WTC11 (cell line): ENCODE measurements around the gene UBE2D2. TPM values are rescaled to one million over a fixed set of nuclear protein-coding genes. Genes with fewer than 3 reads are reported as not detected.

Source experiments
- ATAC-seq: fragments of 200-7000 bp; cut with Tn5 transposase; 2 replicates; pipeline ENCODE4 v1.10.0; 2021; ENCODE audit warnings: mild to moderate bottlenecking, moderate library complexity
- CTCF ChIA-PET: fragments of 300-600 bp; sonication (Branson Sonifier 250); formaldehyde crosslinking; loops from one replicate; lab custom pipeline; 2021; ENCODE audit warnings: antibody characterized with exemption; lab: Charles Lee
- POLR2A ChIA-PET: fragments of 350-600 bp; sonication (Branson Sonifier 250); formaldehyde crosslinking; loops from one replicate; lab custom pipeline; 2021; ENCODE audit warnings: antibody characterized with exemption; lab: Charles Lee
- DNase-seq: peaks from one replicate; pipeline ENCODE4 v3.0.0; 2021; ENCODE audit warnings: low spot score
- H3K27ac Mint-ChIP-seq: 2 replicates; pipeline ENCODE4 v1.8.0; 2021; ENCODE audit warnings: mixed read lengths
- H3K27me3 Mint-ChIP-seq: 2 replicates; pipeline ENCODE4 v1.8.0; 2021; ENCODE audit warnings: low read depth, mild to moderate bottlenecking, moderate library complexity, mixed read lengths
- H3K36me3 Mint-ChIP-seq: 2 replicates; pipeline ENCODE4 v1.8.0; 2021; ENCODE audit warnings: mixed read lengths
- H3K4me1 Mint-ChIP-seq: 2 replicates; pipeline ENCODE4 v1.8.0; 2022; ENCODE audit warnings: mixed read lengths
- H3K4me3 Mint-ChIP-seq: 2 replicates; pipeline ENCODE4 v1.8.0; 2021; ENCODE audit warnings: mild to moderate bottlenecking, moderate library complexity, mixed read lengths
- H3K9me3 Mint-ChIP-seq: 2 replicates; pipeline ENCODE4 v1.8.0; 2021; ENCODE audit warnings: mixed read lengths
- ATF1 ChIP-seq: sonication (generic); formaldehyde crosslinking; IDR thresholded peaks from 2 replicates; pipeline ENCODE4 v1.8.1; 2023; ENCODE audit warnings: mild to moderate bottlenecking, moderate library complexity, missing genetic modification reagents
- CDX4 ChIP-seq: fragments of 250-450 bp; sonication (Bioruptor Pico); IDR thresholded peaks from 2 replicates; pipeline ENCODE4 v1.9.0; 2021; ENCODE audit warnings: moderate library complexity, mild to moderate bottlenecking, inconsistent platforms, borderline replicate concordance
- EMX1 ChIP-seq: fragments of 250-450 bp; sonication (Bioruptor Pico); IDR thresholded peaks from 2 replicates; pipeline ENCODE4 v1.8.0; 2021; ENCODE audit warnings: mild to moderate bottlenecking
- ETV6 ChIP-seq: sonication (generic); formaldehyde crosslinking; IDR thresholded peaks from 2 replicates; pipeline ENCODE4 v1.8.1; 2022; ENCODE audit warnings: mild to moderate bottlenecking, missing genetic modification reagents
- FOXP4 ChIP-seq: sonication (generic); formaldehyde crosslinking; IDR thresholded peaks from 2 replicates; pipeline ENCODE4 v1.8.0; 2022; ENCODE audit warnings: mild to moderate bottlenecking, missing genetic modification reagents
- GRHL2 ChIP-seq: fragments of 250-450 bp; sonication (Bioruptor Pico); IDR thresholded peaks from 2 replicates; pipeline ENCODE4 v1.8.0; 2022; ENCODE audit warnings: mild to moderate bottlenecking, moderate library complexity; ENCODE audit not compliant: insufficient replicate concordance, severe bottlenecking
- IRF1 ChIP-seq: sonication (generic); formaldehyde crosslinking; IDR thresholded peaks from 2 replicates; pipeline ENCODE4 v1.8.0; 2023; ENCODE audit warnings: missing genetic modification reagents
- MXD4 ChIP-seq: fragments of 250-450 bp; sonication (Bioruptor Pico); IDR thresholded peaks from 2 replicates; pipeline ENCODE4 v1.8.0; 2021; ENCODE audit warnings: mild to moderate bottlenecking, moderate library complexity, borderline replicate concordance
- NFE2L1 ChIP-seq: sonication (generic); formaldehyde crosslinking; IDR thresholded peaks from 2 replicates; pipeline ENCODE4 v1.8.1; 2023; ENCODE audit warnings: missing genetic modification reagents
- NR2C2 ChIP-seq: sonication (generic); formaldehyde crosslinking; IDR thresholded peaks from 2 replicates; pipeline ENCODE4 v1.8.0; 2022; ENCODE audit warnings: mild to moderate bottlenecking, missing genetic modification reagents
- PRRX2 ChIP-seq: fragments of 250-450 bp; sonication (Bioruptor Pico); IDR thresholded peaks from 2 replicates; pipeline ENCODE4 v1.8.0; 2021; ENCODE audit warnings: mild to moderate bottlenecking
- SMAD4 ChIP-seq: sonication (generic); formaldehyde crosslinking; IDR thresholded peaks from 2 replicates; pipeline ENCODE4 v1.8.0; 2022; ENCODE audit warnings: mild to moderate bottlenecking, missing genetic modification reagents
- TP53 ChIP-seq: sonication (generic); formaldehyde crosslinking; IDR thresholded peaks from 2 replicates; pipeline ENCODE4 v1.8.1; 2023; ENCODE audit warnings: mild to moderate bottlenecking, missing genetic modification reagents
- USF1 ChIP-seq: sonication (generic); formaldehyde crosslinking; IDR thresholded peaks from 2 replicates; pipeline ENCODE4 v1.8.0; 2022; ENCODE audit warnings: mild to moderate bottlenecking, missing genetic modification reagents
- ZBTB43 ChIP-seq: sonication (generic); formaldehyde crosslinking; IDR thresholded peaks from 2 replicates; pipeline ENCODE4 v1.8.1; 2023; ENCODE audit warnings: mild to moderate bottlenecking, missing genetic modification reagents
- total RNA-seq: library from RNA; stranded (reverse); gene quantifications from 3 replicates; pipeline ENCODE4 v1.2.3, GENCODE V29; 2021
- TF ChIP-seq, protein P1 (sequence below): fragments of 250-450 bp; sonication (Bioruptor Pico); IDR thresholded peaks from 2 replicates; pipeline ENCODE4 v1.9.0; 2021; ENCODE audit warnings: mild to moderate bottlenecking
- TF ChIP-seq, protein P2 (sequence below): sonication (generic); formaldehyde crosslinking; IDR thresholded peaks from 2 replicates; pipeline ENCODE4 v1.8.1; 2022; ENCODE audit warnings: mild to moderate bottlenecking, moderate library complexity, missing genetic modification reagents
- TF ChIP-seq, protein P3 (sequence below): sonication (generic); formaldehyde crosslinking; conservative IDR thresholded peaks from 2 replicates; pipeline ENCODE4 v1.8.1; 2022; ENCODE audit warnings: mild to moderate bottlenecking, missing genetic modification reagents
- TF ChIP-seq, protein P4 (sequence below): fragments of 250-450 bp; sonication (Bioruptor Pico); IDR thresholded peaks from 2 replicates; pipeline ENCODE4 v1.8.0; 2021; ENCODE audit warnings: mild to moderate bottlenecking
- TF ChIP-seq, protein P5 (sequence below): sonication (generic); formaldehyde crosslinking; IDR thresholded peaks from 2 replicates; pipeline ENCODE4 v1.8.1; 2023; ENCODE audit warnings: mild to moderate bottlenecking, missing genetic modification reagents

Gene UBE2D2
- total RNA-seq, 1 experiment from 2014 or later, result 183 TPM

- TF ChIP-seq, protein P1, sequence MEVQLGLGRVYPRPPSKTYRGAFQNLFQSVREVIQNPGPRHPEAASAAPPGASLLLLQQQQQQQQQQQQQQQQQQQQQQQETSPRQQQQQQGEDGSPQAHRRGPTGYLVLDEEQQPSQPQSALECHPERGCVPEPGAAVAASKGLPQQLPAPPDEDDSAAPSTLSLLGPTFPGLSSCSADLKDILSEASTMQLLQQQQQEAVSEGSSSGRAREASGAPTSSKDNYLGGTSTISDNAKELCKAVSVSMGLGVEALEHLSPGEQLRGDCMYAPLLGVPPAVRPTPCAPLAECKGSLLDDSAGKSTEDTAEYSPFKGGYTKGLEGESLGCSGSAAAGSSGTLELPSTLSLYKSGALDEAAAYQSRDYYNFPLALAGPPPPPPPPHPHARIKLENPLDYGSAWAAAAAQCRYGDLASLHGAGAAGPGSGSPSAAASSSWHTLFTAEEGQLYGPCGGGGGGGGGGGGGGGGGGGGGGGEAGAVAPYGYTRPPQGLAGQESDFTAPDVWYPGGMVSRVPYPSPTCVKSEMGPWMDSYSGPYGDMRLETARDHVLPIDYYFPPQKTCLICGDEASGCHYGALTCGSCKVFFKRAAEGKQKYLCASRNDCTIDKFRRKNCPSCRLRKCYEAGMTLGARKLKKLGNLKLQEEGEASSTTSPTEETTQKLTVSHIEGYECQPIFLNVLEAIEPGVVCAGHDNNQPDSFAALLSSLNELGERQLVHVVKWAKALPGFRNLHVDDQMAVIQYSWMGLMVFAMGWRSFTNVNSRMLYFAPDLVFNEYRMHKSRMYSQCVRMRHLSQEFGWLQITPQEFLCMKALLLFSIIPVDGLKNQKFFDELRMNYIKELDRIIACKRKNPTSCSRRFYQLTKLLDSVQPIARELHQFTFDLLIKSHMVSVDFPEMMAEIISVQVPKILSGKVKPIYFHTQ (CRISPR knock-in tag), result no peak
- TF ChIP-seq TP53, result no peak
- no peak for TF ChIP-seq ATF1 (CRISPR knock-in tag)
- TF ChIP-seq NR2C2 (CRISPR knock-in tag), result no peak
- no peak for TF ChIP-seq IRF1 (CRISPR knock-in tag)
- no peak for TF ChIP-seq SMAD4 (CRISPR knock-in tag)
- TF ChIP-seq, protein P2, sequence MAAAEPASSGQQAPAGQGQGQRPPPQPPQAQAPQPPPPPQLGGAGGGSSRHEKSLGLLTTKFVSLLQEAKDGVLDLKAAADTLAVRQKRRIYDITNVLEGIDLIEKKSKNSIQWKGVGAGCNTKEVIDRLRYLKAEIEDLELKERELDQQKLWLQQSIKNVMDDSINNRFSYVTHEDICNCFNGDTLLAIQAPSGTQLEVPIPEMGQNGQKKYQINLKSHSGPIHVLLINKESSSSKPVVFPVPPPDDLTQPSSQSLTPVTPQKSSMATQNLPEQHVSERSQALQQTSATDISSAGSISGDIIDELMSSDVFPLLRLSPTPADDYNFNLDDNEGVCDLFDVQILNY, result peak; percentile 1; the same call in 1 of the 2 replicates
- no peak for TF ChIP-seq USF1 (CRISPR knock-in tag)
- no peak for TF ChIP-seq CDX4 (CRISPR knock-in tag)
- no peak; the same call in 1 of the 2 replicates for TF ChIP-seq FOXP4 (CRISPR knock-in tag)
- TF ChIP-seq ZBTB43 (CRISPR knock-in tag), result 0 out of 2 replicates have a peak, but pooled peaks have one; percentile 25
- TF ChIP-seq, protein P3, sequence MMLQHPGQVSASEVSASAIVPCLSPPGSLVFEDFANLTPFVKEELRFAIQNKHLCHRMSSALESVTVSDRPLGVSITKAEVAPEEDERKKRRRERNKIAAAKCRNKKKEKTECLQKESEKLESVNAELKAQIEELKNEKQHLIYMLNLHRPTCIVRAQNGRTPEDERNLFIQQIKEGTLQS (CRISPR knock-in tag), result no peak
- TF ChIP-seq ETV6 (CRISPR knock-in tag), result 0 out of 2 replicates have a peak, but pooled peaks have one; percentile 33
These were observed 77.1 kb downstream of the UBE2D2 start (continued) for GRCh38 chr5:139638090-139638735.

DNA sequence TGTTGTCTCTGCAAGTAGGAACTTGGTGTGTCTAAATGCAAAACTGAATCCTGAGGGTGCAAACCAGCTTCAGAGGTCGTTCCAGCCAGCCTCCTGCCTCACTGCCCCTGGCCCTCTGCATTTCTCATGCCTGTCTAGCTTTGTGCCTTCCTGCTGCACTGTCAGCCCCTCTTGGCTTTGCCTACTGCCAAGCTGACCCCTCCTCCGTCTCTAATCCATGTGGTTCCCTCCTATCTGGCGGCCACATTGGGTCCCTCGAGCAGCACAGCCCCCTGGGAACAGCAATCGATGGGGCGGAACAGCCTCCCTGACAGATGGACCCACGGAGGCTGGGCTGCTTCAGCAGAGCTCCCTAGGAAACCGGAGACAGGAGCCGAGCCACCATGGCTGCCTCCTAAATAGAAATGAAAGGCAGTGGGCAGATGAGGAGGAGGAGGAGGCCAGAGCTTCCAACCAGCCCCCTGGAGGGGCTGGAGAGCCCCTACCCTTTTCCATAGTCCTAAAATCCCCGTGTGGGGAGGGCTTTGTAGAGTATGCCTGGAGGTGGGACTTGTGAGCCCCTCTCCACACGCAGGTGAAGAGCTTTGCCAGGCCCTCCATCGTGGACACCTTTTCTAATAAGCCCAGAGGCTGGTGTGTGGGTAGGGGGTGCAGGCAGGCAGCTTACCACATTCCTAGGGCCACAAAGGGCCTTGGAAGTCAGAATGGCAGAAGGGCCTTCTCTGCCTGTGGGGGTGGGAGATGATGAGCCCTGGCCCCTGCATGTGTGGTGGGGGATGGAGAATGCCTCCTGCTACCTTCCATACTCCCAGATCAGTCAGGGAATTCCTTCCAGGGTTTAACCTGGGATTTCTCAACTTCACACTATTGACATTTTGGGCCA lies 77.8 kb downstream of the UBE2D2 start:
- Mint-ChIP-seq H3K4me1 (peaks cover 87% of the 10 kb centered on the region), H3K9me3 (no peaks in the 10 kb centered on the region), H3K27me3 (peaks cover 2% of the 10 kb centered on the region; the same call in 1 of the 2 replicates), H3K27ac (peak overlapping the region; percentile 18), H3K36me3 (no peaks in the 10 kb centered on the region), H3K4me3 (peak overlapping the region; percentile 64)
- ChIA-PET POLR2A (interaction anchor here (0.6 to 4.8 kb wide), 5 partner anchors 9 to 109 kb away, joined by 4 to 54 read pairs (median 19); partner anchors contain the start of gene CXXC5), CTCF (interaction anchor here (0.6 to 12.0 kb wide), 11 partner anchors 12 to 404 kb away, joined by 3 to 247 read pairs (median 5); partner anchors contain the start of gene CXXC5)
- ATAC-seq, result no peak
- no peak for DNase-seq
- TF ChIP-seq, protein P4, sequence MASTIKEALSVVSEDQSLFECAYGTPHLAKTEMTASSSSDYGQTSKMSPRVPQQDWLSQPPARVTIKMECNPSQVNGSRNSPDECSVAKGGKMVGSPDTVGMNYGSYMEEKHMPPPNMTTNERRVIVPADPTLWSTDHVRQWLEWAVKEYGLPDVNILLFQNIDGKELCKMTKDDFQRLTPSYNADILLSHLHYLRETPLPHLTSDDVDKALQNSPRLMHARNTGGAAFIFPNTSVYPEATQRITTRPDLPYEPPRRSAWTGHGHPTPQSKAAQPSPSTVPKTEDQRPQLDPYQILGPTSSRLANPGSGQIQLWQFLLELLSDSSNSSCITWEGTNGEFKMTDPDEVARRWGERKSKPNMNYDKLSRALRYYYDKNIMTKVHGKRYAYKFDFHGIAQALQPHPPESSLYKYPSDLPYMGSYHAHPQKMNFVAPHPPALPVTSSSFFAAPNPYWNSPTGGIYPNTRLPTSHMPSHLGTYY, result no peak
- TF ChIP-seq SMAD4 (CRISPR knock-in tag) (no peak), PRRX2 (CRISPR knock-in tag) (no peak), MXD4 (CRISPR knock-in tag) (no peak), NFE2L1 (no peak), EMX1 (no peak), GRHL2 (CRISPR knock-in tag) (no peak)
- TF ChIP-seq, protein P5, sequence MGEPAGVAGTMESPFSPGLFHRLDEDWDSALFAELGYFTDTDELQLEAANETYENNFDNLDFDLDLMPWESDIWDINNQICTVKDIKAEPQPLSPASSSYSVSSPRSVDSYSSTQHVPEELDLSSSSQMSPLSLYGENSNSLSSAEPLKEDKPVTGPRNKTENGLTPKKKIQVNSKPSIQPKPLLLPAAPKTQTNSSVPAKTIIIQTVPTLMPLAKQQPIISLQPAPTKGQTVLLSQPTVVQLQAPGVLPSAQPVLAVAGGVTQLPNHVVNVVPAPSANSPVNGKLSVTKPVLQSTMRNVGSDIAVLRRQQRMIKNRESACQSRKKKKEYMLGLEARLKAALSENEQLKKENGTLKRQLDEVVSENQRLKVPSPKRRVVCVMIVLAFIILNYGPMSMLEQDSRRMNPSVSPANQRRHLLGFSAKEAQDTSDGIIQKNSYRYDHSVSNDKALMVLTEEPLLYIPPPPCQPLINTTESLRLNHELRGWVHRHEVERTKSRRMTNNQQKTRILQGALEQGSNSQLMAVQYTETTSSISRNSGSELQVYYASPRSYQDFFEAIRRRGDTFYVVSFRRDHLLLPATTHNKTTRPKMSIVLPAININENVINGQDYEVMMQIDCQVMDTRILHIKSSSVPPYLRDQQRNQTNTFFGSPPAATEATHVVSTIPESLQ (CRISPR knock-in tag), result no peak
